GM12878 (cell line): ENCODE results near the gene SUPT4H1. TPM values are rescaled to one million over a fixed set of nuclear protein-coding genes. Genes with fewer than 3 reads are reported as not detected.

Source experiments
- ATAC-seq: fragments of 200-7000 bp; cut with Tn5 transposase; 3 replicates; pipeline ENCODE4 v1.9.1; 2020; ENCODE audit warnings: mild to moderate bottlenecking, moderate library complexity
- BruUV-seq: library from RNA; stranded (reverse); fragments of 400-500 nt; replicated peaks from 2 replicates; lab custom pipeline; 2021; lab: Mats Ljungman, UMichigan
- CTCF ChIA-PET: fragments of 300-600 bp; sonication (Branson Sonifier 250); formaldehyde crosslinking; extraction: SDS; loops from one replicate; lab custom pipeline; 2021; ENCODE audit warnings: inconsistent platforms; lab: Yijun Ruan, JAX
- POLR2A ChIA-PET: fragments of 350-600 bp; formaldehyde crosslinking; extraction: SDS; loops from one replicate; lab custom pipeline; 2021; ENCODE audit warnings: inconsistent platforms; lab: Charles Lee
- RAD21 ChIA-PET: fragments of 300-600 bp; sonication (Branson Sonifier 250); formaldehyde crosslinking; loops from one replicate; lab custom pipeline; 2023; ENCODE audit warnings: antibody characterized with exemption; ENCODE audit not compliant: unreplicated experiment; lab: Charles Lee
- SMC1A ChIA-PET: fragments of 300-600 bp; sonication (Branson Sonifier 250); formaldehyde crosslinking; loops from one replicate; lab custom pipeline; 2023; ENCODE audit not compliant: unreplicated experiment, uncharacterized antibody; lab: Charles Lee
- DNase-seq: peaks from one replicate; pipeline ENCODE4 v3.0.0-alpha.2; 2011; ENCODE audit warnings: low read depth, low spot score
- FAIRE-seq: peaks from 3 replicates; lab custom pipeline; 2011; peaks lifted over from hg19 to GRCh38; lab: Jason Lieb, UNC
- H2AFZ ChIP-seq: 2 replicates; pipeline ENCODE4 v1.6.0; 2011; ENCODE audit warnings: low read depth, low read length, control low read depth; ENCODE audit not compliant: control insufficient read depth
- H3K27ac ChIP-seq: 2 replicates; pipeline ENCODE4 v1.5.1; 2011; ENCODE audit warnings: control low read depth; ENCODE audit not compliant: control insufficient read depth, insufficient read depth
- H3K27me3 ChIP-seq, 2 experiments: replicated peaks in 1 of 2; 2 replicates each; pipeline versions ENCODE4 v1.6.0 to v1.6.1; 2011; ENCODE audit warnings: low read length in 1 of 2; ENCODE audit not compliant: control insufficient read depth in 2 of 2, insufficient read depth in 2 of 2
- H3K36me3 ChIP-seq, 2 experiments: 2 replicates each; pipeline ENCODE4 v1.5.1; 2011; ENCODE audit warnings: low read length in 1 of 2; ENCODE audit not compliant: control insufficient read depth in 2 of 2, insufficient read depth in 2 of 2
- H3K4me1 ChIP-seq: 2 replicates; pipeline ENCODE4 v1.6.1; 2011; ENCODE audit warnings: mild to moderate bottlenecking, low read length, moderate library complexity, mixed read lengths; ENCODE audit not compliant: control insufficient read depth, insufficient read depth
- H3K4me2 ChIP-seq: 2 replicates; pipeline ENCODE4 v1.6.0; 2011; ENCODE audit warnings: control low read depth; ENCODE audit not compliant: control insufficient read depth, insufficient read depth
- H3K4me3 ChIP-seq: fragments of 200-600 bp; sonication (generic); 2 replicates; pipeline ENCODE4 v1.5.1; 2016
- H3K79me2 ChIP-seq: 2 replicates; pipeline ENCODE4 v1.6.0; 2011; ENCODE audit warnings: low read length; ENCODE audit not compliant: control insufficient read depth, insufficient read depth
- H3K9ac ChIP-seq: 2 replicates; pipeline ENCODE4 v1.8.0; 2011; ENCODE audit warnings: low read length, control low read depth, mixed read lengths; ENCODE audit not compliant: control insufficient read depth, insufficient read depth
- H3K9me3 ChIP-seq: replicated peaks from 3 replicates; pipeline ENCODE4 v1.5.1; 2011; ENCODE audit warnings: mild to moderate bottlenecking, low read length; ENCODE audit not compliant: control insufficient read depth, insufficient read depth
- H4K20me1 ChIP-seq: 2 replicates; pipeline ENCODE4 v1.6.0; 2011; ENCODE audit not compliant: control insufficient read depth, insufficient read depth
- BMI1 ChIP-seq: fragments of 450-650 bp; IDR thresholded peaks from 2 replicates; pipeline ENCODE4 v1.6.1; 2016; ENCODE audit warnings: mild to moderate bottlenecking, moderate library complexity, borderline replicate concordance
- CHD4 ChIP-seq: fragments of 200-600 bp; sonication (generic); IDR thresholded peaks from 2 replicates; pipeline ENCODE4 v1.6.1; 2016; ENCODE audit warnings: mild to moderate bottlenecking
- DPF2 ChIP-seq: fragments of 450-650 bp; IDR thresholded peaks from 2 replicates; pipeline ENCODE4 v1.6.1; 2017; ENCODE audit warnings: mild to moderate bottlenecking
- ELK1 ChIP-seq: IDR thresholded peaks from 2 replicates; pipeline ENCODE4 v1.6.1; 2012; ENCODE audit warnings: low read depth, low read length, improper control_type of control experiment
- ETV6 ChIP-seq, 2 experiments: fragments of 450-650 bp in 1 of 2; IDR thresholded peaks in 1 of 2; conservative IDR thresholded peaks in 1 of 2; 2 replicates each; pipeline ENCODE4 v1.6.1; 2014; ENCODE audit warnings: antibody characterized with exemption in 1 of 2, borderline replicate concordance in 1 of 2, low read depth in 1 of 2, mild to moderate bottlenecking in 1 of 2, moderate library complexity in 1 of 2
- FOS ChIP-seq: IDR thresholded peaks from 3 replicates; pipeline ENCODE4 v1.6.1; 2011; ENCODE audit warnings: borderline replicate concordance; ENCODE audit not compliant: insufficient read length; ENCODE audit errors: extremely low read depth
- JUND ChIP-seq: IDR thresholded peaks from 2 replicates; pipeline ENCODE4 v1.6.1; 2012; ENCODE audit warnings: low read depth, mild to moderate bottlenecking, low read length, improper control_type of control experiment, moderate library complexity
- KDM1A ChIP-seq: fragments of 200-600 bp; sonication (generic); IDR thresholded peaks from 2 replicates; pipeline ENCODE4 v1.6.1; 2016; ENCODE audit warnings: borderline replicate concordance
- LARP7 ChIP-seq: fragments of 450-650 bp; IDR thresholded peaks from 2 replicates; pipeline ENCODE4 v1.6.1; 2017; ENCODE audit warnings: mild to moderate bottlenecking
- MLLT1 ChIP-seq: fragments of 450-650 bp; IDR thresholded peaks from 2 replicates; pipeline ENCODE4 v1.6.1; 2016; ENCODE audit warnings: mild to moderate bottlenecking
- NR2C1 ChIP-seq: fragments of 450-650 bp; IDR thresholded peaks from 2 replicates; pipeline ENCODE4 v1.6.1; 2017; ENCODE audit warnings: antibody characterized with exemption, mild to moderate bottlenecking, moderate library complexity
- NR2F1 ChIP-seq: fragments of 450-650 bp; conservative IDR thresholded peaks from 2 replicates; pipeline ENCODE4 v1.6.1; 2017; ENCODE audit warnings: mild to moderate bottlenecking
- PAX8 ChIP-seq: fragments of 450-650 bp; IDR thresholded peaks from 2 replicates; pipeline ENCODE4 v1.6.1; 2017; ENCODE audit warnings: mild to moderate bottlenecking, moderate library complexity
- TBL1XR1 ChIP-seq: IDR thresholded peaks from 2 replicates; pipeline ENCODE4 v1.6.1; 2012; ENCODE audit warnings: low read depth, low read length, improper control_type of control experiment
- YBX1 ChIP-seq: fragments of 450-650 bp; IDR thresholded peaks from 2 replicates; pipeline ENCODE4 v1.6.1; 2016; ENCODE audit warnings: antibody characterized with exemption
- WGBS: methylation state at CpG from one replicate; pipeline ENCODE4 v1.1.6; 2016; ENCODE audit warnings: low lambda C conversion rate; ENCODE audit not compliant: insufficient replicate concordance, insufficient coverage; ENCODE audit errors: missing lambda C conversion rate; 5-methylcytosine and 5-hydroxymethylcytosine counted together
- in situ Hi-C: fragments of 300-500 bp; cut with MboI; formaldehyde crosslinking; loops from 9 replicates; pipeline ENCODE4 v1.14.3; 2018; ENCODE audit warnings: mixed read lengths
- intact Hi-C: fragments of 100-400 bp; cut with micrococcal nuclease; formaldehyde crosslinking; loops from one replicate; pipeline ENCODE4 v1.14.2; 2022; ENCODE audit not compliant: unreplicated experiment
- polyA plus RNA-seq, 11 experiments: library from polyadenylated mRNA; depleted of rRNA in 4 of 11; unstranded in 6 of 11; stranded (reverse) in 5 of 11; fragments of >200 nt; fragmentation: Nextera tagmentation in 4 of 11; fragmentation: Illumina TruSeq in 1 of 11; extraction: Ambion mirVana in 4 of 11; extraction: Trizol in 1 of 11; gene quantifications; 1 replicate in 1 of 11; 2 replicates in 10 of 11; pipeline versions ENCODE4 v1.2.1 to v1.2.3, GENCODE V29; 2011 to 2016; ENCODE audit warnings: inconsistent platforms in 2 of 11, missing spikeins in 2 of 11, low read depth in 1 of 11
- total RNA-seq, 4 experiments: library from RNA; depleted of rRNA in 3 of 4; stranded (reverse); fragments of >200 nt in 3 of 4; fragmentation: Illumina TruSeq in 1 of 4; extraction: Trizol in 1 of 4; gene quantifications; 2 replicates each; pipeline versions ENCODE4 v1.2.1 to v1.2.3, GENCODE V29; 2013 to 2021
- TF ChIP-seq, protein P1 (sequence below): fragments of 450-650 bp; IDR thresholded peaks from 2 replicates; pipeline ENCODE4 v1.6.1; 2016; ENCODE audit warnings: mild to moderate bottlenecking, moderate library complexity, borderline replicate concordance

Gene SUPT4H1
- total and polyA plus RNA-seq, 10 of the 15 experiments (the other 5 are each of a cell fraction or from before 2014, with no cell fraction given), result 83.8 to 293 (median 128) TPM

DNA sequence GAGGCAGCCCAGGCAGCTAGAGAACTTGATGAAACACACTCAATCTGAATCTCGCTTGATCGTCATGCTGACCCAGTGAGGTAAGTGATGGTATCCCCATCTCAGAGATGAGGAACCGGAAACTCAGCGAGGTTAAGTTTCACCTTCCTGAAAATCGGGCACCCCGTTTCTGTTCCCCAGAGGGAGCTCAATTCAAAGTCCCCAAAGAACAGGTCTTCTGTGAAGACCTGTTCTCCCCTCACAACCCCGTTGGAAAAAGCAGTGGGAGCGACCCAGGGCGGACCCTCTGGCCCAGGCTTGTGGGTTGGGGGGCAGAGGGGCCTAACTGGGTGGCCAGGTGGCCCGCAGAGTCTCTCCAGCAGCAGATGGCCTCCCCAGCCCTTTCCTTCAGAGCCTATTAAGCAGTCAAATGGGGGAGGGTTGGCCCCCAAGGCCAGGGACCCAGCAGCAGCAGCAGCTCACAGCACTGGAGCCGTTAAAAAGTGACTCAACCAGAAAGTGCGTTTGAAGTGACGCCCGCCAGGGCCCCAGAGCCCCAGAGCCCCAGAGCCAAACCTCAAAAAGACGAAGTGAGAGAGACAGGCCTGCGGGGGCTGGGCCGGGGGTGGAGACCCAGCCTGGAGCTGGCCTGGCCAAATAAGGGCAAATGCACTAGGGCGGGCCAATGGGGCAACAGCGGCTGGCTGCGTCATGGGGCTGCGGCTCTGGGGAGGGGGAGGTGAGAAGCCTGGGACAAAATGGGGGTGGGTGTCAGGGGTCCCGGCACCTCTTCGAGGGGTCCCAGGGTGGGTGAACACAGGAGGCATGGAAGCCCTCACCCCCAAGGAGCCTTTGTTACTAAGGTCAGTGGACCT is 14.2 kb downstream of the SUPT4H1 start:
- Histone ChIP-seq H3K4me1 (peaks cover 59% of the 10 kb centered on the region), H3K36me3 (no peaks in the 10 kb centered on the region), H3K27ac (peak overlapping the region; percentile 100), H4K20me1 (no peaks in the 10 kb centered on the region), H3K27me3 (no peaks in the 10 kb centered on the region), H3K9ac (peak overlapping the region; percentile 100), H2AFZ (no peak overlapping the region), H3K4me3 (peak overlapping the region; percentile 83), H3K9me3 (no peaks in the 10 kb centered on the region), H3K4me2 (peak overlapping the region; percentile 99), H3K79me2 (peaks cover 95% of the 10 kb centered on the region)
- ChIA-PET SMC1A (interaction anchor here (1.4 to 10.3 kb wide), 10 partner anchors 6 to 78 kb away, joined by 3 to 195 read pairs (median 10); partner anchors contain the start of genes RNF43, SUPT4H1 and TSPOAP1), CTCF (interaction anchor here (1.4 to 4.3 kb wide), 7 partner anchors 8 to 78 kb away, joined by 3 to 53 read pairs (median 18); partner anchors contain the start of genes RNF43, SUPT4H1 and TSPOAP1), POLR2A (interaction anchor here (0.6 to 18.5 kb wide), 17 partner anchors 6 to 293 kb away, joined by 3 to 373 read pairs (median 6); partner anchors contain the start of genes MKS1, RNF43, SUPT4H1 and TSPOAP1), RAD21 (interaction anchor here (0.6 to 18.1 kb wide), 14 partner anchors 8 to 105 kb away, joined by 3 to 323 read pairs (median 8); partner anchors contain the start of genes RNF43, SUPT4H1 and TSPOAP1)
- peak; percentile 62 for ATAC-seq
- intact Hi-C loops (loop anchor here (1.0 to 5.0 kb wide), 3 partner anchors 79 to 436 kb away; partner anchors contain the start of gene RNF43), in situ Hi-C loops (loop anchor here (10.0 kb wide), 1 partner anchor 1497 kb away; no protein-coding TSS in a partner anchor)
- FAIRE-seq, result peak; percentile 65
- BruUV-seq, result no TSS peak
- DNase-seq, result peak; percentile 90
- WGBS, result 1% methylated on average over 20 of the region's 23 CpGs
- TF ChIP-seq TBL1XR1, result peak; percentile 79
- peak; percentile 91 for TF ChIP-seq NR2F1
- peak; percentile 94 for TF ChIP-seq DPF2
- no peak for TF ChIP-seq KDM1A
- TF ChIP-seq ELK1, result peak; percentile 95
- TF ChIP-seq PAX8, result no peak
- peak; percentile 89 for TF ChIP-seq MLLT1
- TF ChIP-seq LARP7, result no peak
- TF ChIP-seq NR2C1, result peak; percentile 3; the same call in 1 of the 2 replicates
- TF ChIP-seq YBX1, result no peak
- no peak for TF ChIP-seq CHD4
- peak in 1 of 2 experiments; percentile 92; a peak in 2 of 4 replicates for TF ChIP-seq ETV6 (conservative IDR thresholded peaks at IDR 0.05 in 1 of 2, IDR thresholded peaks at IDR 0.05 in 1 of 2; ENCODE audit: borderline replicate concordance in 1 of 2, low read depth in 1 of 2)
- peak; percentile 87 for TF ChIP-seq JUND
- TF ChIP-seq, protein P1, sequence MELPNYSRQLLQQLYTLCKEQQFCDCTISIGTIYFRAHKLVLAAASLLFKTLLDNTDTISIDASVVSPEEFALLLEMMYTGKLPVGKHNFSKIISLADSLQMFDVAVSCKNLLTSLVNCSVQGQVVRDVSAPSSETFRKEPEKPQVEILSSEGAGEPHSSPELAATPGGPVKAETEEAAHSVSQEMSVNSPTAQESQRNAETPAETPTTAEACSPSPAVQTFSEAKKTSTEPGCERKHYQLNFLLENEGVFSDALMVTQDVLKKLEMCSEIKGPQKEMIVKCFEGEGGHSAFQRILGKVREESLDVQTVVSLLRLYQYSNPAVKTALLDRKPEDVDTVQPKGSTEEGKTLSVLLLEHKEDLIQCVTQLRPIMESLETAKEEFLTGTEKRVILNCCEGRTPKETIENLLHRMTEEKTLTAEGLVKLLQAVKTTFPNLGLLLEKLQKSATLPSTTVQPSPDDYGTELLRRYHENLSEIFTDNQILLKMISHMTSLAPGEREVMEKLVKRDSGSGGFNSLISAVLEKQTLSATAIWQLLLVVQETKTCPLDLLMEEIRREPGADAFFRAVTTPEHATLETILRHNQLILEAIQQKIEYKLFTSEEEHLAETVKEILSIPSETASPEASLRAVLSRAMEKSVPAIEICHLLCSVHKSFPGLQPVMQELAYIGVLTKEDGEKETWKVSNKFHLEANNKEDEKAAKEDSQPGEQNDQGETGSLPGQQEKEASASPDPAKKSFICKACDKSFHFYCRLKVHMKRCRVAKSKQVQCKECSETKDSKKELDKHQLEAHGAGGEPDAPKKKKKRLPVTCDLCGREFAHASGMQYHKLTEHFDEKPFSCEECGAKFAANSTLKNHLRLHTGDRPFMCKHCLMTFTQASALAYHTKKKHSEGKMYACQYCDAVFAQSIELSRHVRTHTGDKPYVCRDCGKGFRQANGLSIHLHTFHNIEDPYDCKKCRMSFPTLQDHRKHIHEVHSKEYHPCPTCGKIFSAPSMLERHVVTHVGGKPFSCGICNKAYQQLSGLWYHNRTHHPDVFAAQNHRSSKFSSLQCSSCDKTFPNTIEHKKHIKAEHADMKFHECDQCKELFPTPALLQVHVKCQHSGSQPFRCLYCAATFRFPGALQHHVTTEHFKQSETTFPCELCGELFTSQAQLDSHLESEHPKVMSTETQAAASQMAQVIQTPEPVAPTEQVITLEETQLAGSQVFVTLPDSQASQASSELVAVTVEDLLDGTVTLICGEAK, result peak; percentile 51; the same call in 1 of the 2 replicates
- TF ChIP-seq FOS, result no peak
- TF ChIP-seq BMI1, result peak; percentile 61
